GM21576 (cell line): ENCODE data around the gene SUMO2.
A peak's percentile ranks its signal among the peaks of the same experiment; 100 is the strongest.
"Not testable (repeated sequence)": the region's sequence is repeated elsewhere in the genome, so short reads cannot be mapped to it uniquely, and the experiment has no call there.

Experiments used
- ATAC-seq: cut with Tn5 transposase; IDR thresholded peaks from one replicate; pipeline ENCODE4 v1.9.1; 2021; ENCODE audit warnings: mild to moderate bottlenecking, moderate library complexity; ENCODE audit not compliant: unreplicated experiment

SUMO2 gene

GRCh38 chr17:75182319-75182568 lies 515 bp downstream of the SUMO2 start:
- no peak for ATAC-seq

GRCh38 chr17:75181608-75182318 lies 996 bp downstream of the SUMO2 start:
- ATAC-seq: no peak

- no peak for ATAC-seq
Observed at GRCh38 chr17:75181110-75181509, 1.6 kb downstream of the SUMO2 start.

GRCh38 chr17:75178453-75178852 lies 4.3 kb downstream of the SUMO2 start:
- no peak for ATAC-seq

GRCh38 chr17:75176625-75177024 lies 6.1 kb downstream of the SUMO2 start:
- ATAC-seq: no peak

- no peak for ATAC-seq
Observed at GRCh38 chr17:75174996-75175395, 7.8 kb downstream of the SUMO2 start.

GRCh38 chr17:75173526-75173925 lies 9.2 kb downstream of the SUMO2 start:
- ATAC-seq: no peak

GRCh38 chr17:75168998-75169397 lies 13.8 kb downstream of the SUMO2 start:
- ATAC-seq: no peak

- ATAC-seq: not testable (repeated sequence)
Observed at GRCh38 chr17:75164606-75165005, 18.2 kb downstream of the SUMO2 start.

GRCh38 chr17:75163074-75163473 lies 19.7 kb downstream of the SUMO2 start:
- ATAC-seq: no peak

- no peak for ATAC-seq
Observed at GRCh38 chr17:75160211-75160610, 22.5 kb downstream of the SUMO2 start.

GRCh38 chr17:75159196-75160031 lies 23.3 kb downstream of the SUMO2 start:
- ATAC-seq: no peak

GRCh38 chr17:75158480-75158879 lies 24.3 kb downstream of the SUMO2 start:
- not testable (repeated sequence) for ATAC-seq

- ATAC-seq: no peak
Observed at GRCh38 chr17:75155191-75155601, 27.6 kb downstream of the SUMO2 start.

GRCh38 chr17:75154195-75155106 lies 28.3 kb downstream of the SUMO2 start, which contains the start of gene JPT1:
Gene JPT1, minus strand, starts transcription at chr17:75154512. Its CDS starts 115 bp downstream, at chr17:75154397.
- peak; percentile 95 for ATAC-seq

- ATAC-seq: peak; percentile 12
Observed at GRCh38 chr17:75153780-75154194, 29.0 kb downstream of the SUMO2 start.

- ATAC-seq: no peak
Observed at GRCh38 chr17:75152922-75153779, 29.6 kb downstream of the SUMO2 start.

- ATAC-seq: no peak
Observed at GRCh38 chr17:75152523-75152921, 30.2 kb downstream of the SUMO2 start.

- ATAC-seq: no peak
Observed at GRCh38 chr17:75151930-75152329, 30.8 kb downstream of the SUMO2 start.

- ATAC-seq: no peak
Observed at GRCh38 chr17:75147878-75148546, 34.7 kb downstream of the SUMO2 start.
